IMR-90 (cell line): ENCODE data around the gene DPP6.
"Not testable (repeated sequence)": the region's sequence is repeated elsewhere in the genome, so short reads cannot be mapped to it uniquely, and the experiment has no call there.

Experiments
- CEBPB ChIP-seq: IDR thresholded peaks from 2 replicates; pipeline ENCODE4 v1.6.1; 2012; ENCODE audit warnings: low read depth, low read length, improper control_type of control experiment
- FOS ChIP-seq: fragments of 150-350 bp; IDR thresholded peaks from 2 replicates; pipeline ENCODE4 v1.6.1; 2016; ENCODE audit warnings: low read depth, low read length
- TF ChIP-seq, protein P1 (sequence below): conservative IDR thresholded peaks from 2 replicates; pipeline ENCODE4 v1.5.1; 2012; ENCODE audit warnings: mild to moderate bottlenecking, low read depth, low read length, improper control_type of control experiment

DNA sequence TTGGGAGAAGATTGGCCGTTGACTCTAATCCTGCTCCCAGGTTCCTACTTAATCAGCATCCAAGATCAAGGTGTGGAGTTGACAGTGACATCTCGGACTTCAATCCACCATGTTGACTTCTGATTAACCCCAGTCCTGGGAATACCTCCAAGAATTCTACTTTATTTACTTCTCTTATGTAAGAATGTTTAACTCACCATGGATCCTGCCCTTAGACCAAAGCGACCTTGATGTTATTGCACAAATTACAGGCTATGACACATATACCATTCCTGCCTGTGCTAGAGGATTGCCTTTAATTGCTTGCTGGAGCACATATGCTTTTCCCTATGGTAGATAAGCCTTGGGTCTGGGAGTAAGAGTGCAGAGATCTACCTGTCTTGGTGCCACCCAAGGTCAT, 28.1 kb downstream of the DPP6 start:
- TF ChIP-seq, protein P1, sequence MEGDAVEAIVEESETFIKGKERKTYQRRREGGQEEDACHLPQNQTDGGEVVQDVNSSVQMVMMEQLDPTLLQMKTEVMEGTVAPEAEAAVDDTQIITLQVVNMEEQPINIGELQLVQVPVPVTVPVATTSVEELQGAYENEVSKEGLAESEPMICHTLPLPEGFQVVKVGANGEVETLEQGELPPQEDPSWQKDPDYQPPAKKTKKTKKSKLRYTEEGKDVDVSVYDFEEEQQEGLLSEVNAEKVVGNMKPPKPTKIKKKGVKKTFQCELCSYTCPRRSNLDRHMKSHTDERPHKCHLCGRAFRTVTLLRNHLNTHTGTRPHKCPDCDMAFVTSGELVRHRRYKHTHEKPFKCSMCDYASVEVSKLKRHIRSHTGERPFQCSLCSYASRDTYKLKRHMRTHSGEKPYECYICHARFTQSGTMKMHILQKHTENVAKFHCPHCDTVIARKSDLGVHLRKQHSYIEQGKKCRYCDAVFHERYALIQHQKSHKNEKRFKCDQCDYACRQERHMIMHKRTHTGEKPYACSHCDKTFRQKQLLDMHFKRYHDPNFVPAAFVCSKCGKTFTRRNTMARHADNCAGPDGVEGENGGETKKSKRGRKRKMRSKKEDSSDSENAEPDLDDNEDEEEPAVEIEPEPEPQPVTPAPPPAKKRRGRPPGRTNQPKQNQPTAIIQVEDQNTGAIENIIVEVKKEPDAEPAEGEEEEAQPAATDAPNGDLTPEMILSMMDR = not testable (repeated sequence)
- not testable (repeated sequence) for TF ChIP-seq CEBPB, FOS
